HG03354 (cell line): Measurements from ENCODE around the gene HTR4.
"Not testable (repeated sequence)": the region's sequence is repeated elsewhere in the genome, so short reads cannot be mapped to it uniquely, and the experiment has no call there.

Experiments
- ATAC-seq: cut with Tn5 transposase; IDR thresholded peaks from one replicate; pipeline ENCODE4 v1.9.1; 2021; ENCODE audit warnings: mild to moderate bottlenecking; ENCODE audit not compliant: unreplicated experiment, poor library complexity, severe bottlenecking

The HTR4 gene

GRCh38 chr5:148653836-148654781, at the start of gene HTR4:
TSS of gene HTR4 (minus strand) at chr5:148654527. CDS start at chr5:148637014, 17,513 bp downstream.
- ATAC-seq = no peak

- no peak for ATAC-seq
Observed at GRCh38 chr5:148702019-148702596, 47.8 kb upstream of the HTR4 start.

DNA sequence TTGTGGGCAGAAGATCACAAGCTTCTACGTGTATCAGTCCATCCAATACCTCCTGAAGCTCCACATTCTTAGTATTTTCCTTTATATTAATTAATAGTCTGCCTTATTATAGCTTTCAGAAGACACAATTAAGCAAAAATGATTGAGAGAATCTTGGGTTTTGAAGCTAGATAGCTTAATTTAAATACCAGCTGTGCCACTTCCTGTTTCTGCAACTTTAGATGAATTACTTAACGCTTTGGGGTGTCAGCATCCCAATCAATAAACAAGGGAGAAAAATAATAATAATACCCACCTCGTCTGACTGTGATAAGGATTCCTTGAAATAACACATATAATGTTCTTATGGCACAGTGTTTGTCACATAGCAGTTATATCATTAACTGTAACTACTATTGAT, 44.7 kb upstream of the HTR4 start:
- ATAC-seq = no peak

DNA sequence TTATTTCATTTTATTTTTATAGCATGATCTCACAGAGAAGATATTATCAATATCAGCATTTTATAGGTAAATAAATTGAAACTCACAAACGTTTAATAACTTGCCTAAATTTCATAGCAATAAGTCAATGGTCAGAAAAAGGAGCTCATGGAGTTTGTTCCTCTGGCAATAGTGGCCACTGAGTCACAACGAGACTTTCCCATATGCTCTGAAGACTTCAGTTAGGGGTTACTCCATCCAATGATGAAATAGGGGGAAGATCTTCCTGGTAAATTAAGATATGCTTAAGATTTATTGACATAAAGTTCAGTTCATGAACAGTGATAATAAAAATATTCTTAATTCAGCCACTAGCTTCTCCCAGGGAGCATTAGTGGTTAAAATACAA, 43.5 kb upstream of the HTR4 start:
- ATAC-seq = no peak

DNA sequence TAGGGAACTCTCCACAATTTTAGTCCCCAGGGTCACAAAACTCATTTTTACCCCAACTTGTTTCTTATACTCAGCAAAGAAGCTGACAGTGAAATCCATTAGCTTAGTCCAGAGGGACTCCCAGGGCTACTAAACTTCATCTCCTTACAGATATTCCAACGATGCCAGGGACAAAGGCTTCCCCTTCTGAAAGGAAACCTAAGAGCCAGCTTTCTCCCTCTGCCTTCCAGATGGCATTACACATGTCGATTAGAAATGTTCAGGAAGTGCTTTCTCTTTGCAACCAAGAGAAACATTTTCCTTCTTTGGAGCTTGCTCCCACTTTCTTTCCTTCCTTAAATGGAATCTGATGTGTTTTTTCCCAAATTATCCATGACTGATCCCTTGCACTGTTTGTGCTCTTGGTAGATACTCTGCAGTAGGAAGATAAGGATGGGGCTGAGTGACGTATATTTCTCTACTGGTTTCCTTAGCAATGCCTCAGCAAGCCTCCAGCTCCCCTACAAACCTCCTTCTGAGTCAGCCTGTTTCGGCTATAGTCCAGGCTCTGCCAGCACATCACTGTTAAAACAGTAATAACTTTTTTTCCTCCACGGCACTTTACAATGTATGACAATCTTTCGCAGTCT, 43.0 kb upstream of the HTR4 start:
- ATAC-seq = no peak

DNA sequence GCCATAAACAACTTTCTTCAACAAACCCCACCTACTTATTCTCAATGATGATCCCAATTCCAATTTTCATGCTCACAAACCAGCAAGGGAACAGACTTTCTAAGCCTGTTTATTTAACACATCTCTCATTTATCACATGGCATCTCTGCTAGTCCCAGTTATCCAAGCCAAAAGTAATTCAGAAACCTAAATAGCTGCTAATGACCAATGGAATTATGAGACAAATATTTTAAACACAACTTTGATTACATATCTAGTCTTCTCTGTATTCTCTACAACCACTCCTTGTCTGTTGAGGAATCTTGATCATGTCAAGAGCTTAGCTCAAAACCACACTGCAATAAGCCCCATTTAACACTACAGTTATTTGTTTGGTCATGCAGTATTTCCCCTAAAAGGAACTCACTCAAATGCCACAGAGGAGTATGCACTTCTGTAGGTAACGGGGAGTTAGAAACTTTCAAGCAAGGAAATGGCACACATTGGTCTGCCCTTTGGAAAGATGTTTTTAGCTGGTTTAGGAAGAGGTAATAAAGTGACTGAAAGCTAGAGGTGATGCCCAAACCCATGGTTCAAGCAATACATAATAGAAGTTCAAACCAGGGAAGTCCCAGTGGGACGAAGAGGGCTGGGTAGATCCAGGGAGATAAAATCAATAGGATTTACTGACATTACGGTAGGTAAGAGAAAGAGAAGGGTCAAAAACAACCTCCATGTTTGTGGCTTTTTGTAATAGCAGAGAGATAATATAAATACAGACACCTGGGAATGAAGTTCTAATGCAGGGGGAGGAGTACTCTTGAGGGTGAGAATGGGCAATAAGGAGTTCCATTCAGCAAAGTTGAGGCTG, 42.1 kb upstream of the HTR4 start:
- no peak for ATAC-seq

DNA sequence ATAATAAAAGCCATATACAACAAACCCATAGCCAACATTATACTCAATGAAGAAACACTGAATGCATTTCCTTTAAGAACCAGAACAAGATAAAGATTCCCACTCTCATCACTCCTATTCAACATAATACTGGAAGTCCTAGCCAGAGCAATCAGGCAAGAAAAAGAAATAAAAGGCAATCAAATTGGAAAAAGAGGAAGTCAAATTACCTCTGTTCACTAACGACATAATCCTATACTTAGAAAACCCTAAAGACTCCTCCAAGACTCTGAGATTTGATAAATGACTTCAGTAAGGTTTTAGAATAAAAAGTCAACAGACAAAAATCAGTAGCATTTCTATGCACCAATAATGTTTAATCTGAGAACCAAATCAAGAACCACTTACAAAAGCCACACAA, 36.6 kb upstream of the HTR4 start:
- ATAC-seq = no peak

DNA sequence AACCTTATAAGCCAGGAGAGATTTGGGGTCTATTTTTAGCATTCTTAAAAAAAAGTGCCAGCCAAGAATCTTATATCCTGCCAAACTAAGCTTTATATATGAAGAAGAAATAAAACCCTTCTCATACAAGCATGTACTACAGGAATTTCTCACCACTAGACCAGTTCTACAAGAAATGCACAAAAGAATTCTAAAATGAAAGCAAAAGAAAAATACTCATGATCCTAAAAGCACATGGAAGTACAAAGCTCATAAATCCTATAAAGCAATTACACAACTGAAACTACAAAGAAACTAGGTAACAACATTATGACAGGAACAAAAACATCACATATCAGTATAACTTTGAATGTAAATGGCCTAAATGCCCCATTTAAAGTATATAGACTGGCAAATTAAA, 34.5 kb upstream of the HTR4 start:
- ATAC-seq = no peak

DNA sequence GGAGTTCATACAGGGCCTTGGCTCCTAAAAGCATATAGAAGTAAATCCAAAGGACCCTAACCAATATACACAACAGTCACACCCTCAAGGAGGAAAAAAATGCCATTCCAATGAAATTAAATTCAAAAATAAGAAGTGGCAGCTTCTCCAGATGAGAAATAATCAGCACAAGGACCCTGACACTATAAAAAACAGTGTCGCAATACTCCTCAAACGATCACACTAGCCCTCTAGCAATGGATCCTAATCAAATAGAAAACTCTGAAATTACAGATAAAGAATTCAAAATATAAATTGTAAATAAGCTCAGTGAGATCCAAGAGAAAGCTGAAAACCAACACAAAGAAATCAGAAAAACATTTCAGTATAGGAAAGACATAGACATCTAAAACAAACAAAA, 33.5 kb upstream of the HTR4 start:
- ATAC-seq = no peak

- peak; percentile 98 for ATAC-seq
Observed at GRCh38 chr5:148687427-148687826, 33.1 kb upstream of the HTR4 start.

- ATAC-seq = no peak
Observed at GRCh38 chr5:148686660-148687059, 32.3 kb upstream of the HTR4 start.

DNA sequence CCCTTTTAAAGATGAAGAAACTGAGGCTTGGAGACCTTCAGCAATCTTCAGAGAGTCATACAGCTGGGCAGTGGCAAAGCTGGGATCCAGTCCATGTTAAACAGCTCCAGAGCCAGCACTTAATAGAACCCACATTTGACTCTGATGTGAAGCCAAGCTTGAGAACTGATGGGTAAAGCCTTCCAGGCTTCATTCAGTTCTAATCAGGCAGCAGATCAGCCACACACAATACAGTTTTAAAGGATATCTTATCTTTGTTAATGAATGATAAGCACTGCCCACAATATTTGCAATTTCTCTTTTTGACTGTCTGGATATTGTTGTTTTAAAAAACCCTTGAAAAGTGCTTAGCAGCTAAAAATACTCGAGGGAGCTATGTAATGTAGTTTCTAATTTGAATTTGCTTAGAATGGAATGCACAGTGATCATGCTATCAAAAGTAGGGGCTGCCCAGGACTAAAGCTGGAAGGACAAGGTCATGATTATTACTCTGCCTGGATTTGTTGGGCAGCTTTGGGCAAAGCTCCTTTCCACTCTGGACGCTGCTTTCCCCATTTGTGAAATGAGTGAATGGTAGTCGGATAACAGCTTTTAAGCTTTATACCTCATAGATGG, 31.3 kb upstream of the HTR4 start:
- no peak for ATAC-seq

DNA sequence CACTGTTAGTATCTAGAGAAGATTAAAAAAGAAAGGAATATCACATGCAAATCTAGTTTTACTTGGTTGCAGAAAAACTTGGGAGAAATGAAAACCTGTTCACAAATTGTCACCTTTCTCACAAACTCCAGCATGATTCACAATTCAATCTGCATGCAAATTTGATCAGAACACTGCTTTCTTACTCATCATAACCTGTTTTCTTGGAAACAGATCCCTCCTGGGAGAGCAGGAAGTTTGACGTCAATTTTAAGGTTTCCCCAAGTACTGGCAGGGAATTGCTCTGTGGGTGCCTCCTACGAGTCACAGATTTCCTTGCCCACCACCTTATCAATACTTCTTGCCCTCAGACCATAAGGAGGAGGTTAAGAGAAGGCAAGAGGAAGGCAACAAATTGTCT, 30.2 kb upstream of the HTR4 start:
- no peak for ATAC-seq

DNA sequence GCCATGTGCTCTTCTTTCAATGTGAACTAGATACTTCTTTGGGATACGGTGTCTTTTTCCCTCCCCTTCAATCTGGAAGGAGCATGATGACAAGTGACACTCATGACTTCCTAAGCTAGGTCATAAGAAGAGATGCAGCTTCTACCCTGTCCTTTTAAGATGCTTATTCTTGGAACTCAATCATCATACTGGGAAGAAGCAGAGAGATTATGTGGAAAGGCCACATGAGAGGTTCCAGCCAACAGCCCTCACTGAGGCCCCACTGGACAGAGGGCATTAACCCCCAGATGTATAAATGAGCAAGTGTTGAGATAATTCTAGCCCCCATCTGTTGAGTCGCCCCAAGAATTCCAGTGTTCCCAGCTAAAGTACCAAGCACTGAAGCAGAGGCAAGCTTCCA, 29.3 kb upstream of the HTR4 start:
- ATAC-seq = no peak

DNA sequence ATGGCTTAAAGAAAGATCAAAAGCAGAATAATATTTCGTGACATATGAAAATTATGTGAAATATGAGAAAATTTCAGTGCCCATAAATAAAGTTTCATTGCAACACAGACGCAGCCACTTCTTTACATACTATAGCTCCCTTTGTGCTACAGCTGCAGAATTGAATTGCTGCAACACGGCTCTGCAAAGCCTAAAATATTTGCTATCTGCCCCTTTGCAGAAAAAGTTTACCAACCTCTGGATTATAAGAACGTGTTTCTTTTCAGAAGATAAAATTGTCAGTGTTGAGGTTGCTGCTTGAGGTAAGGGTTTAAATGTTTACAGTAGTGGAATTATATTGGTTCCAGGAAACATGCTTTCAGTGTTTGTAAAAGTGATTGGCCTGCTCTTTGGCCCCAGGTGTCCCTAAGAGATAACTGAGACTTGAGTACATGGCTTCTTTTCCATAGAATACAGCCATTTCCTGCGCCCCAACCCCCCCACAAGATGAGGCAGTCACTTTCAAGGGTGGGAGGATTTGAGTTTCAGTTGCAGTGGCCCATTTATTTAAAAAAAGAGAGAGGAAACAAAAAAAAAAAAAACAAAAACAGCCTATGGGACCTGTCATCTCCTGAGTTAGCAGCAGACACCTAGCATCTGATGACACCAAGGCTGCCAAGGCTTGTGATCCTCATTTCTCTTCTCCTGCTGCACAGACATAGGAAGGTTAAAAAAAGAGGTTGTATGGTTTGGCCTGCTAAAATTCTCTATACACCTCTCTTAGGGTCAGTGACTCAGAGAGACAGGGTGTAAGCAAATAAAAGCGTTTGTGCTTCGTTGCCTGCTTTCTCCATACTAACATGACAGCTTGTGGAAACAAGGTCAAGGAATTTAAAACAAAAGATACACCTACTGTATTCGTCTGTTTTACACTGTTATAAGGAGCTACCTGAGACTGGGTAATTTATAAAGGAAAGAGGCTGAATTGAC, 28.0 kb upstream of the HTR4 start:
- no peak for ATAC-seq

DNA sequence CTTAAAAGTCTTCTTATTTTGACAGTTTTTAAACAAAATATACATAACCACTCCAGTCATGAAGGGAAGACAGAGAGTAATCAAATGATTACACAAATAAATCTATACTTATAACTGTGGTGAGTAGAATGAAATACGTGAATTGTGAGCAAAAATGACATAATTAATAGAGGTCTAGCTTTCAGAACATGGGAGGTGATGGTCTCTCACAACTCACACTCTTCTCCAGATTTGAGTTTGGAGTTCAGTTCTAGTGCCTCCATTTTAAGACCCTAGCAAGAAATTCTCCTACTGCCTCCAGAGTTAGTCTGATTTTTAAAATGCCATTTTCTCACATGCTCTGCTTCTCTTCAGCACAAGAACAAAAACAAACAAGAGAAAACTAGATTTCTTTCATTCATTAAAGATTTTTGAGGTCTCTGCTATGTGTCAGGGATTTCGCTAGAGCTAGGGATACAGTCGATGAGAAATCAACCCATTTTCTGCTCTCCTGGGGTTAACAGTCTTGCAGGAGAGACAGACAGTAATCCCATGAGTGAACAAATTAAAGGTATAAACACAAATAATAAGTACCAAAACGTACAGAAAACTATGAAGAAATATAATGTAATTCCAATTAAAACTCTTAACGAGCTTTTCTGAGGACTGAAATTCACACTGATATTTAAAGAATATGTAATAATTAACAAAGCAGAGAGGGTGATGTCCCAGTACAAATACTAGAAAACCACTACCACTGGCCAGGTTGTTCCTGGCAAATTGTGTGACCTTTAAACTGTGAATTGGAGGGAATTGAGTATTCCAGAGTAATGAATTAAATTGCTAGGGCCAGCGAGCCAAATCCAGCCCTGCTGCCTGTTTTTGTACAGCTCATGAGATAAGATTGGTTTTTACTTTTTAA, 27.1 kb upstream of the HTR4 start:
- no peak for ATAC-seq

GRCh38 chr5:148673704-148674103, 19.4 kb upstream of the HTR4 start:
- not testable (repeated sequence) for ATAC-seq

GRCh38 chr5:148666353-148666752, 12.0 kb upstream of the HTR4 start:
- ATAC-seq = no peak
